Mesenchymal stem cell (in vitro differentiated cells and primary cell): Measurements from ENCODE around the gene OVAAL.
"Not testable (repeated sequence)": the region's sequence is repeated elsewhere in the genome, so short reads cannot be mapped to it uniquely, and the experiment has no call there.

ENCODE experiments used
- DNase-seq: peaks from one replicate; pipeline ENCODE4 v3.0.0-alpha.2; 2013
- H2AFZ ChIP-seq: one replicate; pipeline ENCODE4 v1.6.1; 2013; ENCODE audit warnings: low read depth, mild to moderate bottlenecking, control low read depth, inconsistent platforms, low read length, moderate library complexity
- H2AK5ac ChIP-seq: 2 replicates; pipeline ENCODE4 v1.6.1; 2013; ENCODE audit warnings: low read length, moderate library complexity, mild to moderate bottlenecking, inconsistent platforms; ENCODE audit not compliant: severe bottlenecking
- H2BK120ac ChIP-seq: one replicate; pipeline ENCODE4 v1.6.1; 2013; ENCODE audit warnings: low read depth, mild to moderate bottlenecking, inconsistent platforms, low read length, moderate library complexity
- H2BK12ac ChIP-seq, 2 experiments: one replicate each; pipeline ENCODE4 v1.6.1; 2013; ENCODE audit warnings: inconsistent platforms in 2 of 2, low read length in 2 of 2, mild to moderate bottlenecking in 2 of 2, moderate library complexity in 2 of 2, control low read depth in 1 of 2
- H2BK15ac ChIP-seq: one replicate; pipeline ENCODE4 v1.6.1; 2013; ENCODE audit warnings: mild to moderate bottlenecking, low read depth, inconsistent platforms; ENCODE audit not compliant: poor library complexity, severe bottlenecking
- H2BK5ac ChIP-seq: 2 replicates; pipeline ENCODE4 v1.6.1; 2013; ENCODE audit warnings: low read depth, mild to moderate bottlenecking, low read length, control low read depth, inconsistent platforms; ENCODE audit not compliant: poor library complexity, severe bottlenecking
- H3K14ac ChIP-seq, 2 experiments: one replicate each; pipeline ENCODE4 v1.6.1; 2013; ENCODE audit warnings: inconsistent platforms in 2 of 2, low read length in 2 of 2, control low read depth in 1 of 2, mild to moderate bottlenecking in 1 of 2, moderate library complexity in 1 of 2
- H3K18ac ChIP-seq, 2 experiments: one replicate each; pipeline ENCODE4 v1.6.1; 2013; ENCODE audit warnings: inconsistent platforms in 2 of 2, low read length in 2 of 2, control low read depth in 1 of 2, low read depth in 1 of 2, mild to moderate bottlenecking in 1 of 2
- H3K23ac ChIP-seq, 2 experiments: one replicate each; pipeline ENCODE4 v1.6.1; 2013; ENCODE audit warnings: inconsistent platforms in 2 of 2, low read length in 2 of 2, mild to moderate bottlenecking in 2 of 2, moderate library complexity in 2 of 2, control low read depth in 1 of 2
- H3K27ac ChIP-seq: 2 replicates; pipeline ENCODE4 v1.5.1; 2013; ENCODE audit warnings: mild to moderate bottlenecking, moderate library complexity, low read length, control low read depth, inconsistent platforms; ENCODE audit not compliant: poor library complexity, severe bottlenecking
- H3K27me3 ChIP-seq, 2 experiments: 2 replicates each; pipeline versions ENCODE4 v1.6.1 to v1.7.0; 2013; ENCODE audit warnings: low read length in 2 of 2, mild to moderate bottlenecking in 2 of 2, moderate library complexity in 2 of 2, control low read depth in 1 of 2, inconsistent platforms in 1 of 2; ENCODE audit not compliant: control insufficient read depth in 1 of 2, insufficient read depth in 1 of 2
- H3K36me3 ChIP-seq, 2 experiments: 2 replicates each; pipeline versions ENCODE4 v1.6.1 to v1.7.0; 2013; ENCODE audit warnings: low read length in 2 of 2, control low read depth in 1 of 2, inconsistent platforms in 1 of 2, low read depth in 1 of 2, mild to moderate bottlenecking in 1 of 2; ENCODE audit not compliant: insufficient read depth in 2 of 2, control insufficient read depth in 1 of 2
- H3K4ac ChIP-seq, 2 experiments: one replicate each; pipeline ENCODE4 v1.6.1; 2013; ENCODE audit warnings: inconsistent platforms in 2 of 2, low read length in 2 of 2, mild to moderate bottlenecking in 2 of 2, moderate library complexity in 2 of 2, control low read depth in 1 of 2, low read depth in 1 of 2
- H3K4me1 ChIP-seq: 2 replicates; pipeline ENCODE4 v1.6.1; 2013; ENCODE audit warnings: low read depth, low read length, control low read depth; ENCODE audit not compliant: control insufficient read depth, insufficient read depth
- H3K4me2 ChIP-seq: 2 replicates; pipeline ENCODE4 v1.6.1; 2013; ENCODE audit warnings: low read length, mild to moderate bottlenecking, inconsistent platforms; ENCODE audit not compliant: poor library complexity, severe bottlenecking
- H3K4me3 ChIP-seq, 2 experiments: 2 replicates each; pipeline versions ENCODE4 v1.5.1 to v1.7.0; 2013; ENCODE audit warnings: low read length in 2 of 2, mild to moderate bottlenecking in 2 of 2, control low read depth in 1 of 2, low read depth in 1 of 2; ENCODE audit not compliant: insufficient read depth in 1 of 2
- H3K79me1 ChIP-seq: replicated peaks from 2 replicates; pipeline ENCODE4 v1.6.1; 2013; ENCODE audit warnings: mild to moderate bottlenecking, control low read depth, low read length, inconsistent platforms; ENCODE audit not compliant: poor library complexity, severe bottlenecking
- H3K9ac ChIP-seq: 2 replicates; pipeline ENCODE4 v1.7.0; 2013; ENCODE audit warnings: mild to moderate bottlenecking, low read length, moderate library complexity
- H3K9me3 ChIP-seq: 2 replicates; pipeline ENCODE4 v1.7.0; 2013; ENCODE audit warnings: mild to moderate bottlenecking, low read length; ENCODE audit not compliant: control insufficient read depth
- H4K8ac ChIP-seq: one replicate; pipeline ENCODE4 v1.6.1; 2013; ENCODE audit warnings: inconsistent platforms, mild to moderate bottlenecking, low read length, moderate library complexity
- H4K91ac ChIP-seq: one replicate; pipeline ENCODE4 v1.6.1; 2013; ENCODE audit warnings: mild to moderate bottlenecking, low read length, inconsistent platforms
- WGBS: methylation state at CpG from one replicate; pipeline ENCODE4 v1.1.7; 2013; ENCODE audit warnings: mixed read lengths; 5-methylcytosine and 5-hydroxymethylcytosine counted together

Gene OVAAL

GRCh38 chr1:180551997-180552396 lies 6.8 kb upstream of the OVAAL start:
- no peak overlapping the region for H3K4ac ChIP-seq
- no peak overlapping the region for H4K8ac ChIP-seq
- no peak for DNase-seq
- H3K4me1 ChIP-seq: peaks cover 2% of the 10 kb centered on the region
- H2BK120ac ChIP-seq: no peak overlapping the region
- H3K4me2 ChIP-seq: no peak overlapping the region
- H3K27ac ChIP-seq: no peak overlapping the region
- no peak overlapping the region for H3K9ac ChIP-seq
- no peak overlapping the region for H4K91ac ChIP-seq
- no peak overlapping the region for H2BK15ac ChIP-seq
- H2AFZ ChIP-seq: no peak overlapping the region
- H3K4me3 ChIP-seq: no peak overlapping the region
- no peaks in the 10 kb centered on the region for H3K9me3 ChIP-seq
- H3K18ac ChIP-seq: no peak overlapping the region
- H2BK12ac ChIP-seq: no peak overlapping the region
- H3K14ac ChIP-seq: no peak overlapping the region
- WGBS: 89% methylated on average over 1 of the region's 1 CpG
- H2AK5ac ChIP-seq: no peak overlapping the region
- no peaks in the 10 kb centered on the region for H3K79me1 ChIP-seq
- no peaks in the 10 kb centered on the region for H3K36me3 ChIP-seq
- no peak overlapping the region for H2BK5ac ChIP-seq
- no peak overlapping the region for H3K23ac ChIP-seq
- no peaks in the 10 kb centered on the region for H3K27me3 ChIP-seq

GRCh38 chr1:180553046-180553445 lies 5.7 kb upstream of the OVAAL start:
- not testable (repeated sequence) for H3K4ac ChIP-seq, H3K36me3 ChIP-seq, H3K9me3 ChIP-seq, H3K23ac ChIP-seq, H2BK15ac ChIP-seq, DNase-seq, H3K4me1 ChIP-seq, H3K9ac ChIP-seq, H3K4me2 ChIP-seq, H3K4me3 ChIP-seq, H2AK5ac ChIP-seq, H3K79me1 ChIP-seq, H2BK5ac ChIP-seq, H3K14ac ChIP-seq, H4K91ac ChIP-seq, H3K27me3 ChIP-seq, H3K27ac ChIP-seq, H2BK120ac ChIP-seq, H3K18ac ChIP-seq, H2AFZ ChIP-seq, H4K8ac ChIP-seq, H2BK12ac ChIP-seq
- WGBS: 81% methylated on average over 2 of the region's 2 CpGs

GRCh38 chr1:180555411-180555810 lies 3.4 kb upstream of the OVAAL start:
- Histone ChIP-seq H3K36me3 (no peaks in the 10 kb centered on the region), H3K14ac (no peak overlapping the region)

GRCh38 chr1:180560200-180560867 lies 1.6 kb downstream of the OVAAL start:
- WGBS: 96% methylated on average over 3 of the region's 3 CpGs
- H2BK120ac ChIP-seq: no peak overlapping the region
- no peaks in the 10 kb centered on the region for H3K36me3 ChIP-seq
- H3K79me1 ChIP-seq: no peaks in the 10 kb centered on the region
- no peak overlapping the region for H3K4me2 ChIP-seq
- no peak overlapping the region for H3K14ac ChIP-seq
- H3K27ac ChIP-seq: no peak overlapping the region
- peaks cover 2% of the 10 kb centered on the region for H3K4me1 ChIP-seq
- H4K91ac ChIP-seq: no peak overlapping the region
- no peak overlapping the region for H3K23ac ChIP-seq
- H2AK5ac ChIP-seq: no peak overlapping the region
- no peak overlapping the region for H2BK12ac ChIP-seq
- H2AFZ ChIP-seq: no peak overlapping the region
- no peaks in the 10 kb centered on the region for H3K9me3 ChIP-seq
- H2BK5ac ChIP-seq: no peak overlapping the region
- no peak overlapping the region for H3K9ac ChIP-seq
- H3K4ac ChIP-seq: no peak overlapping the region
- no peak for DNase-seq
- H3K4me3 ChIP-seq: no peak overlapping the region
- H4K8ac ChIP-seq: no peak overlapping the region
- no peak overlapping the region for H3K18ac ChIP-seq
- H3K27me3 ChIP-seq: no peaks in the 10 kb centered on the region
- no peak overlapping the region for H2BK15ac ChIP-seq

More at GRCh38 chr1:180555411-180555810, 3.4 kb upstream of the OVAAL start:
- Histone ChIP-seq H3K9me3 (no peaks in the 10 kb centered on the region), H3K79me1 (no peaks in the 10 kb centered on the region), H2AFZ (no peak overlapping the region), H4K91ac (no peak overlapping the region), H2BK15ac (no peak overlapping the region), H2AK5ac (no peak overlapping the region), H3K23ac (no peak overlapping the region), H3K27ac (no peak overlapping the region), H3K27me3 (no peaks in the 10 kb centered on the region), H3K4me2 (no peak overlapping the region), H4K8ac (no peak overlapping the region), H3K4me1 (no peaks in the 10 kb centered on the region), H2BK120ac (no peak overlapping the region), H3K9ac (no peak overlapping the region), H2BK5ac (no peak overlapping the region), H2BK12ac (no peak overlapping the region), H3K4ac (no peak overlapping the region), H3K18ac (no peak overlapping the region), H3K4me3 (no peak overlapping the region)
- DNase-seq: no peak
